CD4-positive, alpha-beta T cell treated with Interleukin-15 for 4 hours (primary cell): Measurements from ENCODE around the gene SRPRA.
"Not testable (repeated sequence)": the region's sequence is repeated elsewhere in the genome, so short reads cannot be mapped to it uniquely, and the experiment has no call there.

Source experiments
- DNase-seq: peaks from one replicate; pipeline ENCODE4 v3.0.0-alpha.2; 2020; ENCODE audit warnings: low spot score

SRPRA gene

DNA sequence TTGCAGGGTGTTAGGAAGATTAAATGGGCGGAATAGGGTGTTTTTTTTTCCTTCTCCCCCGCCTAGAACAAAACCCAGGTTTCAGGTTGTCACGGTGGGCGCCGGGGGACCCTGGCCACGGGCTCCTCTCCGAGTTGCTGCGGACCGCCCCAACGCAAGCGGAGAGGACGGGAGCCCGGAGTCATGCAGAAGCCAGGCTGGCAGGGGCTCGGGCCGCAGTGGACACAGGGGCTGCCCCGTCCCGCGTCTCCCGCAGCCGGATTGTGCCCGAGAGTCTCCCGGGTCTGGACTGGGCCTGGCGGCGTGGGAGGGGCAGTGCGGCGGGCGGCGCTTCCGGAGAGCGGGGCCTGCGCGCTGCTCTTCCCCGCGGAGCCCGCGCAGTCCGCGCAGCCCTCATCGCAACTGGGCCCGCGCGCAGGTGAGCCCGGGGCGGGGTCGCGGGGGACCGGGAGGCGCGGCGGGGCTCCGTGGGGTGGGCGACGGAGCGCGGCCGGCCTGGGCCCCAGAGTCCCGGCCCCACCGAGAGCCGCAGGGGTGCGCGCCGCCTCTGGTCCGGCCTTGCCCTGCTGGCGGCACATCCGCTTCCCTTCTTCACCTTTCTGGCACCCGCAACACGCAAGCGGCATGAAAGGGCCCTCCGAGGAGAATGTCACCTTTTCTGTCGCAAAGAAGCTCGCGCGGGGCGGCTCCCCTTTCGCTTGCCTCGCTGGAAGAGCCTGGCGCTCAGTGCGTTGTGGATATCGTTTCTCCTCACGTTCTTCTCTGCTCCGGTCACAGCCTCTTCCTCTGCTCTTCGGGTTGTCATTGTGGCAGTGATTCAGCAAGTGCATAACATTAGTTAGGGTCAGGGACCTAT, 14.3 kb upstream of the SRPRA start, which contains the start of gene TIRAP:
TSS of gene TIRAP (plus strand) at position 358 of the 856 bp plus-strand sequence. CDS start 7,802 bp downstream, outside the sequence.
- DNase-seq = peak; percentile 54

DNA sequence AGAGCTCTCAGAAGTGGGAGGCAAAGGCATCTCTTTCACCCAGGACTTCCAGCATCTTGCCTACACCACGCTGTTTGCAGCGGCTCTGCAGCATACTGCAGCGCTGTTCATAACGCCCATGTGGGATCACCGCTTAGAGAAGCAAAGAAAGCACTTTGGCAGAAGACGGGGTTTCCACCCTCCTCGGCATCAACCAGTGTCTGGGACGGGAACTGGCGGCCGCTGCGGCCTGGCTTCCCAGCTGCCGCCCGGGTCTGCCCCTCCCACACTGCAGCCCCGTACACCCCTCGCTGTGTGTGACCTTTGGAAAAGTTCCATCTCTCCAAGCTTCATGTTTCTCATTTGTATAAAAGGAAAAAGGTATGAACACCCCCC, 13.7 kb upstream of the SRPRA start:
- DNase-seq = no peak

DNA sequence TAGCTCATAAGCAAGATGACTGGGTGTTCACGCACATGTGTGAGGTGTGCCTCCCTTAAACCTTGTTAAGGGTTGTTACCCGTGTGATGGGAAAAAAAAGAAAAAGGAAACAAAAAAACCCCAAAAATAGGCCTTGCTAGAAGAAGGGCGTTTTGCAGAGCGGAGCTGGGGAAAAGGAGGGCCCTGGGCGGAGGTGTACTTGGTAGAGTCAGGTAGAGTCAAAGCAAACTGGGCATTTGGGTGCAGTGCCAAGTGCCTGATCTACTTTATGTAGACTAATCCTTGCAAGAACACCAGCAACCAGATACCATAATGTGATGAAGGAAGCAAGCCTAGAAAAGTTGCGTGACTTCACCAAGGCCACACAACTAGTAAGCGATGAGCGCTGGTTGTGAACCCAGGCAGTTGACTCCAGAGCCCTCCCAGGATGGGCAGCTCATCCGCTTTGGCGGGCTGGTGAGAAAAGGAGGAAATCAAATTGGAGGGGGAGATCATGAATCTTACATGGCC, 13.0 kb upstream of the SRPRA start:
- DNase-seq = no peak

DNA sequence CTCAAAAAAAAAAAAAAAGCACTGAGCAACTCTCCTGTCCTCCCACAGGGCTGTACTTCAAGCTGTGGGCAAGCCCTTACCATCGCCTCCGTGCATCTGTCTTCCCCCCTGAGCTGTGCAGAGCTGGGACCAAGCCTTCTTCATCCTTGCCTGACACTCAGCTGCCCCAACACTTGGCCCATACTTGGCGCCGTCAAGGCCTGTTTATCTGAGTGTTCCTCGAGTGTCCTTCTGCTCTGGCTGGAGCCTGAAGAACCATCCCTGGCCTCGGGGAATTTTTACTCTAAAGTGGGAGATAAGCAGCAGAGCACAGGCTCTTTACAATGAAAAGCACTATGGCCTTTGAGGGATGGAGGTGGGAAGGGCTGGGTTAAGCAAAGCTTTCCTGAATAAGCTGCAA, 12.6 kb upstream of the SRPRA start:
- no peak for DNase-seq

DNA sequence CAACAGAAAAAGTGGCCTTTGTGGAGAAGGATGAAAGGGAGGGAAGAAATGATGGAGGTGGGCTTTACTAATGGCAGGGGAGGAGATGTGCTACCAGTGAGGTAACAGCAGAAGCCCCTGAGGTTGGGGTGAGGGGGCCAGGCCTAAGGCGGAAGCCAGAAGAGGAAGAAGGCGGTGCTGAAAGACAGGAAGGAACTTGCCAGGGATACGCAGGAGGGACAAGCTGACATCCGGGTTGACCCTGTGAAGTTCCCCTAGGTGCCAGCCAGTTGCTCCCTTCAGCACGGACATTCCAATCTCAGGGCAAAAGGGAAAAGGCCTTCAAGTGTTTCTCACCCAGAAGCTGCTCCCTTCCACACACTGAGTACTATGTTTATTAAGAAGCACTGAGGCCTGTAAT, 11.9 kb upstream of the SRPRA start:
- DNase-seq = no peak

DNA sequence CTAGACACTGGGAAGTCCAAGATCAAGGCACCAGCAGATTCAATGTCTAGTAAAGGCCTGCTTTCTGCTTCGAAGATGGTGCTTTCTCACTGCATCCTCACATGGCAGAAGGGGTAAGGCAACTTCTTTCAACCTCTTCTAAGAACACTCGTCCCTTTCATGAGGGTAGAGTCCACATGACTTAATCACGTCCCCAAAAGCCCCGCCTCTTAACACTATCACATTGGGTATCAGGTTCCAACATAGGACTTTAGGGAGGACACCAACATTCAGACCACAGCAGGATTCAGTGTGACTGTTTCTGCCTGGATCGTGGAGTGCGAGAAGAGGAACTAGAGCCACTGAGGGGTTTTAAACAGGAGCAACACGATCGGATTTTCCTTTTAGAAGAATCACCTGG, 10.5 kb upstream of the SRPRA start:
- DNase-seq = no peak

DNA sequence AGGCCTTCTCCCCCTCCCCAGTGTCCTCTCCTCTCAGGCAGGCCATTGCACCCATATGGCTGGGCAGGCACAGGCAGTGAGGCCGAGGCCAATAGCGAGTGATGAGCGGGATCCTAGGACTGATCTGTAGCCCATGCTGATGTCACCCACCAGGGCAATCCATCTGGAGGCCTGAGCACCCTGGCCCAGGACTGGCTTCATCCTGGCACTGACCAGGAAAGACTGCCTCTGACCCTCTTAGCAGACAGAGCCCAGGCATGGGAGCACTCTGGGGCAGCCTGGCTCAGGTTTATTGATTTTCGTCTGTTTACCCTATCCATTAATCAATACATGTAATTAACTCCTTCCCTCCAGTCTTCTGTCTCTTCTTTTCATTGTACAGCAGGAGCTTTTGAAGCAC, 9.1 kb upstream of the SRPRA start:
- no peak for DNase-seq

DNA sequence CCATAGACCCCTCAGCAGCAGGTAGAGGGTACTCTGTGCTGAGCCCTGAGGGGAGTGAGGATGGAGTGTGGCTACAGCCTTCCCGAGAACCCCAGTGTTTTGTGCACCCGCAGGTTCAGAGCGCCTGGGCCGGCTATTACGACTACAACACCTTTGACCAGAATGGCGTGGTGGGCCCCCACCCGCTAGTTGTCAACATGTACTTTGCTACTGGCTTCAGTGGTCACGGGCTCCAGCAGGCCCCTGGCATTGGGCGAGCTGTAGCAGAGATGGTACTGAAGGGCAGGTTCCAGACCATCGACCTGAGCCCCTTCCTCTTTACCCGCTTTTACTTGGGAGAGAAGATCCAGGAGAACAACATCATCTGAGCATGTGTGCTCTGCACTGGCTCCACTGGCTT, 8.6 kb upstream of the SRPRA start:
- DNase-seq = no peak

DNA sequence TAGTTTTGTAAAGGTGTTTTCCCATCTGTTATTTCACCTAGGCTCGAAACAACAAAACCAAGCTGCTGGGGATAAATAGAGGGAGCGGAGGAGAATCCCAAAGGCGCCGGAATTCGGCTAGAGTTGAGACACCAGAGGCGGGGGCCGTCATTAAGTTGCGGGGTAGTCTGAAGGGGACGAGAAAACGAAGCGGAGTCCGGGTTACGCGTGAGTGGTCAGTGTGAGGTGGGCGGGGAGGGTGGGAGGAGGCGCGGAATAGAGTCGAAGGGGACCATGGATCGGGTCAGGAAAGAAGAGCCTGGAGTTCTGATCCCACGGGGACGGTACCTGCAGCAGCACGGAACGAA, 361 bp downstream of the SRPRA start:
- DNase-seq = no peak

DNA sequence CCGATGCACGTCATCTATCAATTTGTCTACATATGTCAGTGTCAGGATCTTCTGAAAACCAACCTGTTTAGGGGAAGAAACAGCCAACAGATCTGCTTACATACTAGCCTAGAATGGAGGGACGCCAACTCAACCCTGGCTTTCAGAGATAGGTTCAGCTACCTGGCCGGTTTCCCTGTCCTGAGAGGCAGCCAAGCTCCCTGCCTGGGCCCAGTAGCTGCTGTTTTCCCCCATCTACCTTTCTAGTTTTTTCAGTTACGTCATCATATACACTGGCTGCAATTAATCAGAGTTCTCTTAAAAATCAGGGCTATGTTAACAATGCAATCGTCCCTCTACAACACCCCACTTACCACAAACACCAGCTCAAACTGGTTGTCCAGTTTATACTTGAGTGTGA, 1.0 kb downstream of the SRPRA start:
- no peak for DNase-seq

DNA sequence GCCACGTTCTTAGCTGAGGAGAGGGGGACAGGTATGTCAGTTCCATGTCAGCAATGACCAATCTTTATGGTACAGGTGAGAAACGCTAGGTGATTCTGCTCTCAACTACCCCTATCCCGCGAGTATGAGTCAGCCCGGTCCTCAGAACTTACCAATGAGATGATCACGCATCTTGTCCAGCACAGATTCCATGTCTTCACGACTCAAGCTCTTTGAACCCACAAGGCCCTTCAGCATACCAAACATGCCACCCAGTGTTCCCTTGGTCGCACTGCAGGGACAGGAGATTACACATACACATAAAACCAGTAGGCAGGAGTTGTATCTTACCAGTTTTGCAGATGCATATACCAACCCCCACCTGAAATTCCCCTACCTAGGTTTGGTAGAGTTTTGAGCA, 2.9 kb downstream of the SRPRA start:
- no peak for DNase-seq

DNA sequence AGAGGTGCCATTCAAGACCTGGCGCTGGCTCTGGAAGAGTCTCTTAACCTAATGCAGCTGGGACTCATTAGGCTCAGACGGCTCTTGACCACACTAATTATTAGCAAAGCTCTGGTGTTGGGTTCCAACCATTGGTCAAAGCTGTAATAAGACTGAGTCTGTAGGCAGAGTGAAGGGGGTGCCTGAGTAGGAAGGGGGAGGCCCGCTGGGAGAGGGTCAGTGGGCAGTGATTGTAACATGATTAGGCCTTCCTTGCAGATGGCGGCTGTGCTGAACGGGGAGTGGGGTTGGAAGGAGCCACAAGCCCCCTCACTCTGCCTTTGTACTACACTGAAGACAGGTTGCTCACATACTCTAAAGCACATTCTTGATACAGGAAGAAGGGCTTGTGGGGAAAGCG, 5.2 kb downstream of the SRPRA start:
- no peak for DNase-seq

DNA sequence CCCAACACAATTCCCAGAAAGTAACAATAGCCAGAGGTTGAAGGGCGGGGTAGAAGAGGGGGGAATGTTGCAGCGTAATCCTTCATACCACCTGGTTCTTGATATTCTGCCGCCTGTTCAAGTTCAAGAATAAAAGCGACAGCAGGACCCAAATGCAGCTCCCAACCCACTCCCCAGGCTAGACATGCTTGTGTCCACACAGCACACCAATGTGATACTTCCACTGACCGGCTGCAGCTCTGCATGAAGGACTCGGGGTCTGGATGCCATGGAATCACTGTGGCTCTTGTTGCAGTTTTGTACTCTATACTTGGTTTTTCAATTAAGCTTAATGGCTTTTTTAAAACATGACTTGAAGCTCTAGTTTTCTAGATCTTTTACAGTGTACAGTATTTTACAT, 6.5 kb downstream of the SRPRA start:
- no peak for DNase-seq

DNA sequence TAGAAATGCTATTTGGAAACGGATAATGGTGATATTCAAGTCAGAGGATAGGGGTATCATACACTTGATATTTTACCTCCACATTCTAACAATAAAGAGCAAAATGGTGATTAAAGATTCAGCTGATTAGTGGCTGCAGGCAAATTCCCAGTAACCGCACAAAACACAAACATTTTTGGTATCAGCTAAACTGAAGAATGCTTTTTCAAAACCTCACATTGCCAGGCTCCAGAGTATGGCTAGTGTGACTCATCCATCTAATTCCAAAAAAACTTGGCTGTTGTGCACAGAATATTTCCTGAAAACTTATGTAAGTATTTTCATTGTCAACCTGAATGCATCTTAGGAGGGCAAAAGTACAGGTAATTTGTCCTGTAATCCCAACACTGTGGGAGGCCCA, 10.9 kb downstream of the SRPRA start:
- no peak for DNase-seq

DNA sequence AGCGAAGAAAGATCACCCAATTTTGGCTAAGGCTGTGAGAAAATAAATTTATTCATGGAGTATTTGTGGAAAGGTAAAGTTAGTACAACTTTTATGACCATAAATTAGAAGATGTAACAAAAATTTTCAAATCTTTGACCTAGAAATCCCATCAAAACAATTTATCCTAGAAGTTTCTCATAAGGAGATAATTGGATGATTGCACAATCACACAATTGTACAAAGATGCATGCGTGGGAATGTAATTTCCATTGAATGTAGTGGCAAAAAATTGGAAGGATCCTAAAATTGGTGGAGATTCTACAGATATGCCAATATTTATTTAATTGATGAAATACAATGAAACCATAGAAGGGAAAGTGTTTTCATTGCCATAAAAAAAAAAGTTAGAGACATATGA, 11.6 kb downstream of the SRPRA start:
- no peak for DNase-seq

DNA sequence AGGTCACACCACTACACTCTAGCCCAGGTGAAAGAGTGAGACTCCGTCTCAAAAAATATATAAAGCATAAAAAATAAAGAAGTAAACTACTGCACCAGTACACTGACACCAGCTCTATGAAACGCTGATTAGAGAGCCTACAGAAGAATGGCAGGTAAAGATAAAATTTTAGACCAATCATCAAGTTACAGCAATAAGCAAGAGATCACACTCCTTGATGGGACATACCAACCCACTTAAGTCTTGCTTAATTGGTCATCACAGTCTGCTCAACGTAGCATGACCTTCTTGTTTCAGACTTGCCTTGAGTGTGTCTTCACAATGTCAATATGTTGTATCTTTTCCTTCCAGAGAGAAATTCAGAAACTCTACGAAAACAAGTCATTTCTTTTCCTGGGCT, 12.5 kb downstream of the SRPRA start:
- no peak for DNase-seq

DNA sequence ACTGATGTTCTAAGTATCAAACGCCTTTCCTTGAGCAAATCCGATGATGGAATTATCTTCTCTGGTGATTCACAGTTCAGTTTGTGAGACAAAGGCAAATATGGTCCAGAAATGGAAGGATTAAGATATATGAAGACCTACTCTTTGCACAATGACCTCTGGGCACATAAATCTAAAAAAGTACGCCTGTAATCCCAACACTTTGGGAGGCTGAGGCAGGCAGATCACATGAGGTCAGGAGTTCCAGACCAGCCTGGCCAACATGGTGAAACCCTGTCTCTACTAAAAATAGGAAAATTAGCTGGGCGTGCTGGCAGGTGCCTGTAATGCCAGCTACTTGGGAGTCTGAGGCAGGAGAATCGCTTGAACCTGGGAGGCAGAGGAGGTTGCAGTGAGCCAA, 13.2 kb downstream of the SRPRA start:
- not testable (repeated sequence) for DNase-seq

DNA sequence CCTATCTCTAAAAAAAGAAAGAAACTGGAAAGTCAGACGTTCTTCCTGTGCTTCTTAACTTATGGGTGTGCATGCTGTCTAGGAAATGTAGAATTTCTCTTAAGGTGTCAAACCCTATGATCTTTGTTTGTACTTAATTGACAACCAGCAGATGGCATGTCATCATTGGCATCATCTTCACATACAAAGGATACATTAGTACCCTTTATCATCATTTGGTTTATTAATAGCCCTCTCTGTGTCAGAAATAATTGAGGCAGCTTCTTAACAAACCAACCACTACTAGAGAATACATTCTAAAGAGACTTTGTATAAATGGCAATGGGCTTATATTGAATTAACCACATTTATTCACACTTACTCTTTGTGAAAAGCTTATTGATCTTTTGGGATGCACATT, 13.9 kb downstream of the SRPRA start:
- no peak for DNase-seq

DNA sequence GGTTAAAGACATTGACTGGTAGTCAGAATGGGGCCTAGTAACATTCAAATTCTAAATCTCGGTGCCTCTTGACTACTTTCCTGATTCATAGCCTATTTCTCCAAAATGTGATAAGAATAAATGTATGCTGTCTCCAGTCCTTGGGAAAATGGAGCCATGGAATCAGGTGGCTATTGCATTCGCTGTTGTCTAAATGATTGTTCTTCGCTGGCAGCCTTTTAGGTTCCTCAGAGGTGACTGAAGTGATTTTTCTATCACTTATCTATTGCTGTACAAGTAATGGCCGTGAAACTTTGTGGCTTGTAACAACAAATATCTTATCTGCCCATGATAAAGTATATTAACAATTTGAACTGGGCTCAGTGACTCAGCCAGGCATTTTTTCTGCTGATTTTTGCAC, 15.4 kb downstream of the SRPRA start:
- DNase-seq = no peak

DNA sequence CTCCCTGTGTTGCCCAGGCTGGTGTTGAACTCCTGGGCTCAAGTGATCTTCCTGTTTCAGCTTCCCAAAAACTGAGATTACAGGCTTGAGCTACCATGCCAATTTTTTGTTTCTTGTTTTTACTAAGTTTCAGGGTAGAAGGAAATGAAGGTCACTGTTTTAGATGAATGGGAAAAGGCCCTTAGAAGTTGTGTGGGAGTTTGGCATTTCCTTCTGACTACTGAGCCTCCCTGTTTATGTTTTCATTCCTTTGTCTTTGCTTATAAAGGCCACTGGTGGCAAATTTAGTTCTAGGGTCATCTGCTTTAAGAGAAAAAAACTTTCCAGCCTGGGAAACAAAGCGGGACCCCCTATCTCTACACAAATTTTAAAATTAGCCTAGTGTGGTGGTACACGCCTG, 22.1 kb downstream of the SRPRA start:
- DNase-seq = no peak

DNA sequence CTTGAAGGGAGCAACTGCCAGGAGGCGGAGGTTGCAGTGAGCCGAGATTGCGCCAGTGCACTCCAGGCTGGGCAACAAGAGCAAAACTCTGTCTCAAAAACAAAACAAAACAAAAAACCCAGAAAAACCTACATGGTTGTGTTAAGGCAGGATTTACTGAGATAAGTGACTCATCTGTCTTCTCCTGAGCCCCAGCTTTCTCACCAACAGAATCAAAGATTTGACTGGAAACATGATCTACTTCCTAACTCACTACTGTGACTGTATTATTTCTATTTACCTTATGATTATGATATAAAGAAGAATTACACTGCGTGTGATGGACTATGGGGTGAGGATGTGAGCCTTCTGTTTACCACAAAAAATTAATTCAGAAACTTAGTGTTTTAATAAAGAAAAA, 35.3 kb downstream of the SRPRA start:
- DNase-seq = no peak

DNA sequence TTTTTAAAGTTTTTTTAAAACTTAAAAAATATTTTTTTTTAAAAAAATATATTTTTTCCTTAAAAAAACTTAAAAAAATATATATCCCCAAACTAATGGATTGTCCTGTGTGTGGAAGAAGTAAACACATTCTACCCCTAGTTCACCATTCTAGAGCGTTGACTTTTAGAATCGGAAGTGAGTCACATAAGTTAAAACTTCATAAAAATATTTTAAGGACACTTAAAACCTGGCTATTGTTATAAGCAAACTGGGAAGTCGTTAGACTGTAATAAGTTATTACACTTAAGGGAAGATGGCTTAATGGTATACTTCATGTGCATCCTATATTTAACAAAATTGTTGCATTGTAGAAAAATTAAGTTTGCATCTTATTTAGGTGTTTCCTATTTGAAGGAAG, 36.0 kb downstream of the SRPRA start:
- no peak for DNase-seq

DNA sequence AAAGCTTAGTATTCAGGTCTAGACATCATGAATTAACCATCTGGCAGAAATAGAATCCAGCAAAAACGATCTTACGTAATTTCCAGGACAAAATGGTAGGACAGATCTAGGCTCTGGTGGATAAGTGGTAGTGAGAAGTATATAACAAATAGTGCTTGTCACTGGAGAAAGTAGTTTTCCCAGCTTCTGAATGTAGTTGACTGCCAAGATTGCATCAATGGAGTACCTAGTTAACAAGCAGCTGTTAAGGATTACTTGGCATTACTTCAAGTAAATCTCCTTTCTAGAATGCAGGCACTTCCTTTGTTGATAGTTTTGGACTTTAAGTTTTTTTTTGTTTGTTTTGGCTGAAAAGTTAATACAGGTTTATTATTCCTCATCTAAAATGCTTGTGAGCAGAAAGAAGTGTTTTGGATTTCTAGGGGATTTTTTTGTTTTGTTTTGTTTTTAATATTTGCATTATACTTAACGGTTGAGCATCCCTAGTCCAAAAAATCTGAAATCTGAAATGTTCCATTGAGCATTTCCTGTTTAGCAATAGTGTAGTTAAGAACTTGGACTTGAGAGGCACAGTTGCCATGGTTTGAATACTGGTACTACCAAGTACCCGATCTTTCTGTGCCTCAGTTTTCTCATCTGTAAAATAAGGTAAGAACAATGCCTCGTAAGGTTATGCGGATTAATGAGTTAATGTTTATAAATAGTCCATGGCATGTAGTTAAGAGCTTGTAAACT, 36.8 kb downstream of the SRPRA start:
- no peak for DNase-seq
